Common myeloid progenitor, CD34-positive (primary cell): ENCODE data around the gene GFOD1.

Experiments used
- CTCF ChIA-PET: fragments of 350-600 bp; sonication (Branson Sonifier 250); formaldehyde crosslinking; loops from one replicate; lab custom pipeline; 2021; ENCODE audit warnings: antibody characterized with exemption; lab: Charles Lee
- POLR2A ChIA-PET: fragments of 350-600 bp; sonication (Branson Sonifier 250); formaldehyde crosslinking; loops from one replicate; lab custom pipeline; 2021; ENCODE audit warnings: antibody characterized with exemption; lab: Charles Lee
- DNase-seq, 3 donors: peaks; one replicate each; pipeline versions ENCODE4 v3.0.0 to v3.0.0-alpha.2; 2013
- H3K27ac ChIP-seq, 2 experiments: 1 replicate in 1 of 2; 2 replicates in 1 of 2; pipeline ENCODE4 v1.7.0; 2013; ENCODE audit warnings: inconsistent platforms in 2 of 2, low read length in 2 of 2, mild to moderate bottlenecking in 2 of 2, low read depth in 1 of 2, moderate library complexity in 1 of 2; ENCODE audit not compliant: severe bottlenecking in 2 of 2, insufficient read depth in 1 of 2, poor library complexity in 1 of 2
- H3K27me3 ChIP-seq, 5 experiments: replicated peaks in 2 of 5; 1 replicate in 3 of 5; 2 replicates in 2 of 5; pipeline versions ENCODE4 v1.6.1 to v1.7.0; 2013; ENCODE audit warnings: low read length in 4 of 5, mild to moderate bottlenecking in 2 of 5, moderate library complexity in 2 of 5, inconsistent platforms in 1 of 5; ENCODE audit not compliant: insufficient read depth in 5 of 5, control insufficient read depth in 4 of 5
- H3K36me3 ChIP-seq, 4 experiments: 1 replicate in 2 of 4; 2 replicates in 2 of 4; pipeline versions ENCODE4 v1.6.1 to v1.7.0; 2013; ENCODE audit warnings: low read length in 3 of 4, control low read depth in 1 of 4, mild to moderate bottlenecking in 1 of 4; ENCODE audit not compliant: control insufficient read depth in 4 of 4, insufficient read depth in 4 of 4
- H3K4me1 ChIP-seq, 4 experiments: 1 replicate in 3 of 4; 2 replicates in 1 of 4; pipeline versions ENCODE4 v1.6.1 to v1.7.1; 2013; ENCODE audit warnings: low read length in 3 of 4, mild to moderate bottlenecking in 3 of 4, control low read depth in 1 of 4, inconsistent platforms in 1 of 4, moderate library complexity in 1 of 4; ENCODE audit not compliant: control insufficient read depth in 4 of 4, insufficient read depth in 4 of 4; ENCODE audit errors: control extremely low read depth in 1 of 4
- H3K4me3 ChIP-seq, 7 experiments: 1 replicate in 4 of 7; 2 replicates in 3 of 7; pipeline versions ENCODE4 v1.5.1 to v1.7.0; 2013; ENCODE audit warnings: mild to moderate bottlenecking in 7 of 7, low read length in 6 of 7, moderate library complexity in 6 of 7, inconsistent platforms in 2 of 7, low read depth in 2 of 7, control low read depth in 1 of 7; ENCODE audit not compliant: insufficient read depth in 4 of 7, control insufficient read depth in 1 of 7; ENCODE audit errors: extremely low read depth in 1 of 7
- H3K9me3 ChIP-seq, 5 experiments: 1 replicate in 4 of 5; 2 replicates in 1 of 5; pipeline versions ENCODE4 v1.6.1 to v1.7.1; 2013; ENCODE audit warnings: low read length in 4 of 5, mild to moderate bottlenecking in 2 of 5, inconsistent platforms in 1 of 5, low read depth in 1 of 5, moderate library complexity in 1 of 5; ENCODE audit not compliant: control insufficient read depth in 4 of 5, insufficient read depth in 2 of 5; ENCODE audit errors: control extremely low read depth in 1 of 5
- WGBS: methylation state at CpG from one replicate; pipeline ENCODE4 v1.1.5; 2013; ENCODE audit not compliant: insufficient coverage; 5-methylcytosine and 5-hydroxymethylcytosine counted together

The GFOD1 gene

GRCh38 chr6:13479206-13479800 is 8.1 kb downstream of the GFOD1 start:
- POLR2A ChIA-PET, result interaction anchor here (0.7 kb wide), 1 partner anchor 96 kb away, joined by 4 read pairs; no protein-coding TSS in a partner anchor
- H3K9me3 ChIP-seq, result no peaks in the 10 kb centered on the region
- CTCF ChIA-PET, result interaction anchor here (0.5 to 2.1 kb wide), 10 partner anchors 11 to 122 kb away, joined by 3 to 6 read pairs (median 3); partner anchors contain the start of gene SIRT5

GRCh38 chr6:13478525-13478966 is 8.9 kb downstream of the GFOD1 start:
- Histone ChIP-seq H3K27ac (no peak overlapping the region), H3K27me3 (no peaks in the 10 kb centered on the region), H3K4me3 (peak overlapping the region in 1 of 7 experiments; percentile 38), H3K36me3 (no peaks in the 10 kb centered on the region), H3K9me3 (no peaks in the 10 kb centered on the region), H3K4me1 (peaks cover 17 to 54% (median 42%) of the 10 kb centered on the region in 4 experiments)
- ChIA-PET CTCF (interaction anchor here (1.0 to 2.1 kb wide), 7 partner anchors 11 to 94 kb away, joined by 3 to 5 read pairs (median 4); no protein-coding TSS in a partner anchor), POLR2A (interaction anchor here (0.7 kb wide), 1 partner anchor 97 kb away, joined by 4 read pairs; no protein-coding TSS in a partner anchor)
- WGBS, result 5% methylated on average over 3 of the region's 5 CpGs
- DNase-seq, result peak; percentile 31 to 95 (median 92)

More at GRCh38 chr6:13479206-13479800, 8.1 kb downstream of the GFOD1 start:
- no peaks in the 10 kb centered on the region for H3K36me3 ChIP-seq
- peak in 2 of 3 donors; percentile 45 to 48 for DNase-seq
- H3K4me1 ChIP-seq, result peaks cover 17 to 54% (median 42%) of the 10 kb centered on the region in 4 experiments
- 100% methylated on average over 1 of the region's 2 CpGs for WGBS
- H3K27ac ChIP-seq, result no peak overlapping the region
- H3K27me3 ChIP-seq, result no peaks in the 10 kb centered on the region
- H3K4me3 ChIP-seq, result no peak overlapping the region

- Histone ChIP-seq H3K36me3 (peaks cover under 1 to 7% (median 4%) of the 10 kb centered on the region in 4 experiments), H3K4me1 (peaks cover 14 to 46% (median 36%) of the 10 kb centered on the region in 4 experiments), H3K9me3 (no peaks in the 10 kb centered on the region), H3K27ac (peak overlapping the region in 1 of 2 experiments; percentile 40), H3K27me3 (no peaks in the 10 kb centered on the region), H3K4me3 (peak overlapping the region in 2 of 7 experiments; percentile 32 to 46)
- WGBS, result no CpG with 5 or more reads among the region's 3 CpGs
- CTCF ChIA-PET, result interaction anchor here (1.1 to 2.3 kb wide), 4 partner anchors 9 to 100 kb away, joined by 3 to 11 read pairs (median 6); partner anchors contain the start of genes GFOD1 and SIRT5
- POLR2A ChIA-PET, result no interaction called here
- peak in 2 of 3 donors; percentile 48 to 59 for DNase-seq
Measured at GRCh38 chr6:13474787-13475186, 12.6 kb downstream of the GFOD1 start.

GRCh38 chr6:13474360-13474759 is 13.0 kb downstream of the GFOD1 start:
- ChIA-PET POLR2A (no interaction called here), CTCF (interaction anchor here (1.1 to 2.3 kb wide), 8 partner anchors 9 to 101 kb away, joined by 3 to 11 read pairs (median 4); partner anchors contain the start of genes GFOD1 and SIRT5)
- Histone ChIP-seq H3K27me3 (no peaks in the 10 kb centered on the region), H3K27ac (peak overlapping the region in 1 of 2 experiments; percentile 40), H3K9me3 (no peaks in the 10 kb centered on the region), H3K4me3 (peak overlapping the region in 2 of 7 experiments; percentile 32 to 46), H3K4me1 (peaks cover 10 to 42% (median 32%) of the 10 kb centered on the region in 4 experiments), H3K36me3 (peaks cover 2 to 8% (median 5%) of the 10 kb centered on the region in 4 experiments)
- no peak for DNase-seq
- 86% methylated on average over 2 of the region's 3 CpGs for WGBS

- WGBS, result 2% methylated on average over 6 of the region's 8 CpGs
- ChIA-PET POLR2A (no interaction called here), CTCF (interaction anchor here (1.1 to 2.3 kb wide), 9 partner anchors 11 to 101 kb away, joined by 3 to 11 read pairs (median 5); partner anchors contain the start of genes GFOD1 and SIRT5)
- peaks cover 7 to 36% (median 28%) of the 10 kb centered on the region in 4 experiments for H3K4me1 ChIP-seq
- H3K4me3 ChIP-seq, result peak overlapping the region in 3 of 7 experiments; percentile 8 to 32 (median 8)
- peaks cover 2 to 10% (median 6%) of the 10 kb centered on the region in 4 experiments for H3K36me3 ChIP-seq
- H3K27ac ChIP-seq, result peak overlapping the region in 1 of 2 experiments; percentile 59
- peak in 2 of 3 donors; percentile 58 to 78 for DNase-seq
- H3K27me3 ChIP-seq, result no peaks in the 10 kb centered on the region
- peaks cover 0 to under 1% (median 0%) of the 10 kb centered on the region in 5 experiments for H3K9me3 ChIP-seq
Measured at GRCh38 chr6:13473768-13474165, 13.6 kb downstream of the GFOD1 start.

GRCh38 chr6:13472976-13473767 is 14.2 kb downstream of the GFOD1 start:
- peak overlapping the region in 3 of 7 experiments; percentile 5 to 32 (median 8) for H3K4me3 ChIP-seq
- peaks cover 0 to 5% (median 0%) of the 10 kb centered on the region in 5 experiments for H3K9me3 ChIP-seq
- no peaks in the 10 kb centered on the region for H3K27me3 ChIP-seq
- peaks cover 7 to 30% (median 22%) of the 10 kb centered on the region in 4 experiments for H3K4me1 ChIP-seq
- CTCF ChIA-PET, result interaction anchor here (0.7 to 2.3 kb wide), 10 partner anchors 11 to 112 kb away, joined by 3 to 11 read pairs (median 4); partner anchors contain the start of genes GFOD1 and SIRT5
- POLR2A ChIA-PET, result no interaction called here
- H3K36me3 ChIP-seq, result peaks cover 2 to 16% (median 8%) of the 10 kb centered on the region in 4 experiments
- WGBS, result 69% methylated on average over 5 of the region's 5 CpGs
- H3K27ac ChIP-seq, result peak overlapping the region in 1 of 2 experiments; percentile 59
- peak in 2 of 3 donors; percentile 28 to 57 for DNase-seq
